ENCODE data around the gene LRRC25.
A peak's percentile ranks its signal among the peaks of the same experiment; 100 is the strongest.
"Not testable (repeated sequence)": the region's sequence is repeated elsewhere in the genome, so short reads cannot be mapped to it uniquely, and the experiment has no call there.

Gene LRRC25

DNA sequence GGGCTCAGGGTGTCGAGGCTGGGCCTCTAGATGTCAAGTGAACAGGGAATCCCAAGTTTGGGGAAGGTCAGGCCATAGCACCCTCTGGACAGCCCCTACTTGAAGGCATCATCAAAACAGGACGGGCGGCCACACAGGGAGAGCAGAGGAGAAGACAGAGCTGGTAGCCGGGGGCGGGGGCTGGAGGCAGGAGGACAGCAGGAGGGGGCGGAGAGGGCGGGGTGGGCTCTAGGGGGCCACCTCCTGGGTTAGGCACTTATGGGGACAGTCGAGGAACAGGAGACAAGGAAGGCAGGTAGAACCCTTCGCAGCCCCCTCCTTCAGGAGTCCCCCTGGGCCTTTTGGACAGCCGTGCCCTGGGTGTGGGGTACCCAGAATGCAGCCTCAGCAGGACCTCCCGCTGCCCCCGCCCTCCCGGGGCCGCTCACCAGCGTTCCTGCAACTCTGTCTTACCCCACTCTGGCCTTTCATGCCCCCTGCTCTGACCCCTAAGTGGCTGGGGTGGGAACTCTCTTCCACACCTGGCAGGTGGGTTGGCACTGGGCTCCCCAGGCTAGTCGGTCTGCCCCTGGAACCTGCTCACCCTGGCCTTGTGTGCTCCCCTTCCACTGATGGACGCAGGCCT lies 27.6 kb upstream of the LRRC25 start:
- DNase-seq (ENCODE audit: low read depth) = no peak

DNA sequence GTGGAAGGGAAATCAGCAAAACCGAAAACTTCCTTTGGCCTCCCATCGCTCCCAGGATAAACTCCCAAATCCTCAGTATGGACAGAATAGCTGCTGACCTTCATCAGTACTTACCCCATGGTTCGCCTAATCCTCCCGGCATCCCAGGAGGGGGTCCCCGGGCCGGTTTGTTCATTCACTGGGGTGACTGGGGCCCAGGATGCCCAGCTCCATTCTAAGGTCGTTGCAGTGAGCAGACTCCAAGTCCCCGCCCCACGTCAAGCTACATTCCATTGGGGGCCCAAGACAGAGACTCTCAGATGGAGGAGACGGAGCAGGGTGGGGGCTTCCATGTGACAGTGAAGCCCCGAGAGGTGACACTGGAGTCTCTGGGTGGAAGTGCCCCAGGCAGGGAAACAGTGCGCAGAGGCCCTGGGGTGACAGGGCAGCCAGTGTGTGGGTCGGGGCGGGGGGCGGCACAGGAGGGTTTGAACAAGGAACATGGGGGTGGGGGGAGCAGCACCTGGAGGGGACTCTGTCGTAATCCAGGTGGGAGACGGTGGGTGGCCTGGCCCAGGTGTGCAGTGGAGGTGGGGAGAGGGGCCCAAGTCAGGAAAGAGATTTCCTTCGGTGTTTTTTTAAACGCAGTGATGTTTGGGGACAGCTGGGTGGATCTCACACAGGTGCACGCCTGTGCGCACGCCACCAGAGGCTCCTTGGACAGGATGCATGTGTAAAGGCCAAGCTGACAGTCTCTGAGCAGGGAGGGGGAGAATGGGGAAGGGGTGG lies 26.9 kb upstream of the LRRC25 start:
- no peak for DNase-seq (ENCODE audit: low read depth)

DNA sequence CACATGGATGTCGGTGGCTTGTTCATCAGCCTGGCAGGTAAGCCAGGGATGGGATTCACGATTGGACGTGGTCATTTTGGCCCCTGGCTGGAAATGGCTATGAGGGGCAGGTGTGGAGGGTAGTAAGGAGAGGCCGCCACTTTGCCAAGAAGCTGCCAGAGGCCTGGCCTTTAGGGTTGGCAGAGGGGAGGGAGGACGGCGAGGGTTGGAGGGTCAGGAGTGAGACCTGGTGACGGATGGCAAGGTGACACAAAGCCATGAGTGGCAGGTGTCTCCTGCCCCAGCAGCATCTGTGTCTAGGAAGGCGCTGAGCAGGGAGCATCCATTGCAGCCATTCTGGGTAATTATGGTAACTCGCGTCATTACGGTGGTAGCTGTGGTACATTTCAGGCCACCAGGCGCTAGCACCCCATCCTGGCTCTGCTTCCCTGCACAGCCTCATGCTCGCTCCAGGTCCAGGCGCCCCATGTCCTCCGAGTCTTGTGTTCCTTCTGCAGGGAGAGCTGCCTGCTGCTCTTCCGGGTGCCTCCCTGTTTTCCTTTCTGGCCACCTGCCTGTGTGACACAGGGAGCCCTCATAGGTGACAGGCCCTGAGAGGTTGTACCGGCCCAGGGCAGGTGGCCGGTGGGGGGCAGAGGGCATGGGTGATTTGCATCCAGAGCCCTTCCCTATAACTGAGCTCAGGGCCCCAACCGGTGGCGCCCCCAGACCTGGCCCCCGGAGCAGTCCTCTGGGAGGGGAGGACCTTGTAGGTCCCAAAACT lies 26.0 kb upstream of the LRRC25 start:
- no peak for DNase-seq (ENCODE audit: low read depth)

DNA sequence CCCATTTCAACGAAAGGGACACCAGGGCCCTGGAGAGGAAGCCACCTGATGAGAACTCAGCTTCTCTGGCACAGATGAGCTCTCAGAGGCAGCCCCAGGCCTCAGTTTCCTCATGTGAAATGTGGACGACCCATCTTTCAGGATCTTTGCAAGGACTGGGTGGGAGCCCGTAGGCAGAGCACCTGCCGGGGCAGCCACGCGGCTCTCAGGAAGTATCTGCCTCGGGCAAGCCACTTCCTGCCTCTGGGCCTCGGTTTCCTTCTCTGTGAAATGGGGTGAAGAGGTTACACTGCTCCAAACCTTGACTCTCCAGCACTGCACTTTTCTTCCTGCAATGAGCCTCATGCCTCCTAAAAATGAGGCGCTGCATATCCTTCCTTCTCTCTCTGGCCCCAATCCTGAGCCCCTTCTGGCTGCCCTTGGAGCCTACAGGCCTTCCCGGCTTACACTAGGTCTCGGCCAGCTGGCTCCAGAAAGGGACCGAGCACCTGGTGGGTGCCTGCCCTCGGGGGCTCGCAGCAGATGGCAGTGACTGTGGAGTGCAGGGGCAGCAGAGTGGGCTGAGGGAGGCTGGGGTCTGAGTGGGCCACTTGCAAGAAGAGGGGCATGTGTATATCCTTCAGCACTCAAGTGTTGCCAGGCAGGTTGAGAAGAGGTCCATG lies 25.2 kb upstream of the LRRC25 start:
- DNase-seq (ENCODE audit: low read depth) = no peak

DNA sequence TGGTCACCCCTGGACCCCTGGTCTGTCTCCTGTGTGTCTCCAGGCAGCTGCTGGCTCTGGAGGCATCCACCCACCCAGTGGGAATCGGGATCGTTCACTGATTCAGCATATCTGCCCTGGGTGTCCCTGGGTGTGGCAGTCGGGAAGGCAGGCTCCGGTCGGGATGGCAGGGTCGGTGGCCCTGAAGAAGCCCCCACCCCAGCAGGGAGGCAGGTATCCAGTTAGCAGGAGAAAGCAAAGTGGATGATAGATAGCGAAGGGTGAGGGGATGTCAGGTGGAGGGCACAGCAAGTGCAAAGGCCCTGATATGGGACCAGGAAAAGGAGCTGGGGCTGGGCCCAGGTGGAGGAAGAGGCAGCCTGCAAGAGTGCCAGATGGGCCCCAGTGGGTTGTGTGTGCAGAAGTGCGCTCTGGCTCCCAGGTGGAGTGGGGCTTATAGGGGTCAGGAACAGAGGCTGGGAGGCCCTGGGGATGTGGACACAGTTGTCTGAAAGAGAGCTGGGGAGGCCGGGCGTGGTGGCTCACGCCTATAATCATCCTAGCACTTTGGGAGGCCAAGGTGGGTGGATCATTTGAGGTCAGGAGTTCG lies 24.0 kb upstream of the LRRC25 start:
- no peak for DNase-seq (ENCODE audit: low read depth)

DNA sequence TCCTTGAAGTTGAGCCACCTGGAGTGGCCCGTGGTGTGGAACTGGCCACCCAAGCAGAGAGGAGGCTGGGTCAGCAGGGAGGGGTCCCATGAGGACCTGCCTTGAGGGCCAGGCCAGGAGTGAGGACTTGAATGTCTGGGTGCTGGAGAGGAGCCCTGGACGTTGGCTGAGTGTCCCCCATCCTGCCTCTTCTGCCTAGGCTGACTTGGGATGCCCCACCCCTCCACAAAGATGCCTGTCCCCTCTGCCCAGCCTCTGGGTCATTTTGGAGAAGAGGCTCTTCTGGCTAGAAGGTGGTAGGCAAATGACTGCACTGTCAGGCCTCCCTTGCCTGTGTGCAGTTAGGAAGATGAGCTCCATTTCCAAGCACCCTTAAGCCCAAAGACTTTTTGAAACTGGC lies 23.5 kb upstream of the LRRC25 start:
- DNase-seq (ENCODE audit: low read depth) = no peak

DNA sequence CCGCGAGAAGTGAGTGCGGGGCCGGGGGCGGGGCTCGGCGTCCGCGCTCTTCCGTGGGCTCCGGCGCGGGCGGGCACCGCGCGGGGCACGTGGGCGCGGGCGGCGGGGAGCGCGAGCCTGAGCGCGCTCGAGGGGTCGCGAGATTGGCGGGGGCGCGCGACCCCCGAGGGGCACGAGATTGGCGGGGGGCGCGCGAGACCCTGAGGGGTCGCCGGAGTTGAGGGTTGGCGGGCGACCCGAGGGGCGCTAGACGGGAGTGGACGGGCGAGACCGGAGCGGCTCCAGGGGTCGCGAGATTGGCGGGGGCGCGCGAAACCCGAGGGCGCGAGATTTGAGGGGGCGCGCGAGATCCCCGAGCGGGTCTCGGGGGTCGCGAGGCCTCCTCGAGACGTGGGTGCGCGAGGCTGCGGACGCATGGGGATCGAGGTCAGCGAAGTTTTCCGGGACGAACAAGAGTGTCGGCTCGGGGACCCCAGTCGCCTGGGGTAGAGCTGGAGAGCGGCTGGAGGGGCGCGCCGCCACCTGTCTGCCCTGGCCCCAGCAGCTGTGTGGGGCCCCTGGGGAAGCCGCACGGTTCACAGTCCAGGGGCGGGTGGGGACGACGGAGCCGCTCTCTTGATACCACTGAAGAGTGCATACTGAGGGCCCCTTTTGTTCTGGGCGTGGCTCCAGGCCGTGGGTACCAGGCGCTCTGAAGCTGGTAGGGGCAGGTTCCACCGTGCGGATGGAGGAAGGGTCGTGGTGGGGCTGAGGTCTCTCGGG lies 22.5 kb upstream of the LRRC25 start:
- no peak for DNase-seq (ENCODE audit: low read depth)

DNA sequence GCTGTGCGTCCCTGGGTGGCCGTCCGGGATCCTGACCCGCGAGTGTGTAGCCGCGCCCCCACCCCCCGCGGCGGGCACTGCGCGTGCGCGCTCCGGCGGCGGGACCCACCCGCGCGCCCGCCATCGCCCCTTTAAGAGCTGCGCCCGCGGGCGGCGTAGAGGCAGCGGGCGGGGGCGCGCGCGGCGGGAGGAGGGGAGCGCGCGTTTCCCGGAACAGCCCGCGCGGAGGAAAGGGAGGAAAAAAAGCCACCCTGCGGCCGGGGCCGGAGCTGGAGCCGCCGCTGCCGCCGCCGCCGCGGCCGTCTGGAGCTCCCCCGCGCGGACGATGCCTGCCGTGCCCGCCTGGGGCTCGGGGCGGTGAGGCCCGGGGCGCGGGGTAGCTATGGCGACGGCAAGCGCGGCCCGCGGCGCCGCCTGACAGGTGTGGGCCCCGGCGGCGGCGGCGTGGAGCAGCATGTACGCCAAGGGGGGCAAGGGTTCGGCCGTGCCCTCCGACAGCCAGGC lies 21.8 kb upstream of the LRRC25 start, which contains the start of gene SSBP4:
SSBP4 (plus strand) TSS at position 204 of the 504 bp plus-strand sequence; CDS start at position 455, 251 bp downstream.
- peak; percentile 43 for DNase-seq (ENCODE audit: low read depth)

DNA sequence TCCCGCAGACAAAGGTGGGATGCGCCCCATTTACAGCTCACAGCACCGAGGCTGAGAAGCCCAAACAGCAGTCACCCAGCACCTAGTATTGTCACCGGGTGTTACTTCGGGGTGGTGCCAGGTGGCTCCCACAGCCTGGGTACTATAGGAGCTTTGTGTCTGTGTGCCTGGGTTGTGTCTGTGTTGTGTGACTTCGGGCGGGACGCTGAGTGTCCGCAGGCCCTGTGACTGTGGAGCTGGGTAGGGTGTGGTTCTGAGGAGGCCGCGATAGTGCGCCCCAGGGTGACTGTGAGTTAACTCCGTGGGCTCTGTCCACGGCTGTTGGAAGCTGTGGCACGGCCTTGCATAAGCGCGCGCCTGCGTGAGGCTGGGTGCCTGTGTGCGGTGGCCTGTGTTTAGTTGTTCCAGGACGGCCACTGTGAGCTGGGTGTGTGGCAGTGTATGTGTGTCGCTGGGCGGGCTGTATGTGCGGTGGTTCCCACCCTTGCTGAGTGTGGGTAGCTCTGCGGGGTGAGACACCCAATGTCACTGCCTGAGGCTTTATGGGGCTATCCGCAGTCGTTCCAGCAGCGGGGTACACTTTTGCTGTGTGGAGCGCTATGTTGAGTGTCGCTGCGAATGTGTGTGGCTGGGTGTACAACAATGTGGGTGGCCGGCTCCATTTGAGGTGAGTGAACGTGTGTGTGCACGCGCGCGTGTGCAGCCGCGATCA lies 21.2 kb upstream of the LRRC25 start:
- no peak for DNase-seq (ENCODE audit: low read depth)

DNA sequence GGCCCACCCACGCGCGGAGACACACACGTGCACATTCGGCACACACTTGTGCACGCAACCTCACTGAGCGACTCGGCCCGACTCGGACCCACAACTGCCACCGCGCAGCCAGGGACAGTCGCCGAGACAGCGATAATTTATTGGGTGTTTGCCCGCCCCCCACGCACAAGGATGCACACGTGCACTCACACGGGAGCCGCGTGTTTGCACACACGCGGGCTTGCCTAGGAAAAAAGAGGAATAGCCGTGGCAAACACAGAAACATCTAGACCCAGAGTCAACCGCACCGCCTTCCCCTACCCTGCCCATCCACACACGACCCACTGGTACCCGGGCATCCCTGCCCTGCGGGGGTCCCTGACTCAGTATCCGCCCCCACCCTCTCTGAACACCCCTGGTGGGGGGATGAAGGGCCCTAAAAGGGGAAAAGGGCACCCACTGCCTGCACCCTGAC lies 20.6 kb upstream of the LRRC25 start:
- peak; percentile 33 for DNase-seq (ENCODE audit: low read depth)

DNA sequence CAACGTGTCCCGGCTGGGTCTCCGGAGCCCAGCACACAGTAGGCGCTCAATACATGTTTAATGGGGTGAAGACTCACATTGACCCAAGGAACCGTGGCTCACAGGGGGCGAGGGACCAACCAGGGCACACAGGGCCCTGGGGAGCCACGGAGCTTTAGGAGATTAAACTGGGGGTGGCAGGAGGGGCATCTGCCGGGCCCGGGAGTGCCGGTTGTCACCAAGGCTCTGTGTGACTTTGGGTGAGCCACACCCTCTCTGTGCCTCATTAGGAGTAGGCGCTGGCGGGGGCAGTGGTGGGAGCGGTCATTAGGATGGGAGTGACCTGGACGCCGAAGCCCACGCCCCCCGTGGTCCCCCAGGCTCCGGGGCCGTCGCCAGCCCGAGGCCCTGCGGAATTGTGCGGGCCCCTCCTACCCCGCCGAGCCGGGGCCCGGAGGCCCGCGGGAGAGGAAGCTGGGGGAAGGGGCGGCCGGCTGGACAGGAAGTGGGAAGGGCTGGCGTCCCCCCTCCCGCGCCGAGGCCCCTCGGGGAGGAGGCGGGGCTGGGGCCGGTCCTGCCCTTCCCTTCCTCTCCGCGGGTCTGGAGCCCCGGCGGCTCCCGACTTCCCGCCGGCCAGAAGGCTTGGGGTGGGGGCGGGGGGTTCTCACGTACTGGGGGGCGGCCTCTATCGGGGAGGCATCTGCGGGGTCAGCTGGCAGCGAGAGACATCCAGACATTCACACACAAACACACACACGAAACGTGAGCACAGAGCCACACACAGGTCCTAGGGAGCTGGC lies 20.0 kb upstream of the LRRC25 start:
- DNase-seq (ENCODE audit: low read depth) = no peak

DNA sequence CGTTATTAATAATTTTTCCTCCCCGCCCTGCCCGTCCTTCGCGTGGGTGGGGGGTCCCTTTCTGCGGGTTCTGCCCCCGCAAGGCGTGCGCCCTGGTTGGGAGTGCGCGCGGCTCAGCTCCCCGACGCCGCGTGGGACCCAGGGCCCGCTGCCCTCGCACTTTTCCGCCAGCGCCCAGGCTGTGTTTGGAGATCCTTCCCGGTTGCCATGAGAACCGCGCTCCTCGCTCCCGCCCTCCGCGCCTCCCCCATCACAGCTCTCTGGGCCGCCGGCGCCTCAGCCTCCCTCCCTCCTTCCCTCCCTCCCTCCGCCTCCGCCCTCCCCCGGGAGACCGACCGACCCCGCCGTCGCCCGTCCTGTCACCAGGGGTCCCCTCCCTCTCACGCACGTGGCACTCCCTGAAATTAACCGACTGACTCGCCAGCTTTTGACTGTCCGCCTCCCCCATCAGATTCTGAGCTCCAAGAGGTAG lies 19.4 kb upstream of the LRRC25 start:
- peak; percentile 57 for DNase-seq (ENCODE audit: low read depth)

DNA sequence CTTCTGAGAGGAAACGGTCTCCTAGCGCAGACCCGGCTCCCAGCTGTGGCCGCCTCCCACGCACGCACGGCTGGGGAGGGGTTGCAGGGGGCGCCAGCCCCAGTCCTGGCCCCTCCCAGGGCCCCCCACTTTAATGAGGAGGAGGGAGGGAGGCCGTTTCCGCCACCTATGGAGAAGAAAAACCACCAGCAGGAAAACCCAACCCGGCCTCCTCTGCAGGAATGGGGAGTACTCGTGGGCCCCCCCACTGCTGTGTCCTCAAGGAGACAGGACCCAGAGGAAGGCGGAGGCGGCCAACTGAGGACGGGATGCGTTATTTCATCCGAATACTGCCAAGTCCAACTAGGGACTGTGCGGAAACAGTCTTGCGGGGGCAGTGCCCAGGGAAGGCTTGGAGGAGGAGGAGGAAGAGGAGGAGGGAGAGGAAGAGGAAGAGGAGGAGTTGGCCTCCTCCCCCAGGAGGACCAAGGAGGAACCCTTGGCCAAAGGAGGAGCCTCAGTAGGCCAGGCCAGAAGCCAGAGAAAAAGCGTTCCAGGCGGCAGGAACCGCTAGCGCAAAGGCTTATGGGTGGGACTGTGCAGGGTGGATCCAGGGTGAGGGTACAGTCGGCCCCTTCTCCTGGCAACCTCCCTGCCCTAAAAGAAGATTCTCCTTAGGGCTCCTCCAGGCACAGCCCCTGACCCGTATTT lies 17.9 kb upstream of the LRRC25 start:
- no peak for DNase-seq (ENCODE audit: low read depth)

DNA sequence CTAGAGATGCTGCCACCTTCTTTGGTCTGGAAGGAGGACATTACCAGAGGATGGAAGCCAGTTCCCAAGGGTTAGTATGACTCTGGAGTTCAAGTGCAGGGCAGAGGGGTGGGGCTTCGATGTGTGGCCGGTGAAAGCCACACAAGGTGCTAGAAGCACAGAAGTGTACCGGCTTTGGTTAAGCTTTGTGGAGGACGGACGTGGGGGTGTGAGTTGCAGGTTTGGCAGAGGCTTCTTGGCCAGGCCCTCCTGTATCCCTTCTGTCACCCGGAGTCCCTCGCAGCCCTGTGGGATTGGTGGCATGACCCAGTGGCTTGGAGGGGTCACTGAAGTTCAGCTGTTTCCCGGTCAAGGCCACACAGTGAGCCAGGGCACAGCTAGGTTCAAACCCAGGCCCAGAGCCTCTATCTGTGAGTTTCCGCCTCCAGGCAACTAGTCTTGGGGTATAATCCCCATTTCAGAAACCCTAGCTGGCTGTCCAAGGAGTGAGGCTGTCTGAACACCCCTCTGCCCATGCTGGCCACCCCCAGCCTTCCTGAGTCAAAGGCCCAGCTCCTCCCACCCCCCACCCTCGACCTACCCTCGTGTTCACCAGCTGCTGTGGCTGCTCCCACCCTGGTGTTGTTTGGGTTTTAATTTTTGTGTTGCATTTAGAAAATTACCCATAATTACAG lies 17.2 kb upstream of the LRRC25 start:
- DNase-seq (ENCODE audit: low read depth) = no peak

DNA sequence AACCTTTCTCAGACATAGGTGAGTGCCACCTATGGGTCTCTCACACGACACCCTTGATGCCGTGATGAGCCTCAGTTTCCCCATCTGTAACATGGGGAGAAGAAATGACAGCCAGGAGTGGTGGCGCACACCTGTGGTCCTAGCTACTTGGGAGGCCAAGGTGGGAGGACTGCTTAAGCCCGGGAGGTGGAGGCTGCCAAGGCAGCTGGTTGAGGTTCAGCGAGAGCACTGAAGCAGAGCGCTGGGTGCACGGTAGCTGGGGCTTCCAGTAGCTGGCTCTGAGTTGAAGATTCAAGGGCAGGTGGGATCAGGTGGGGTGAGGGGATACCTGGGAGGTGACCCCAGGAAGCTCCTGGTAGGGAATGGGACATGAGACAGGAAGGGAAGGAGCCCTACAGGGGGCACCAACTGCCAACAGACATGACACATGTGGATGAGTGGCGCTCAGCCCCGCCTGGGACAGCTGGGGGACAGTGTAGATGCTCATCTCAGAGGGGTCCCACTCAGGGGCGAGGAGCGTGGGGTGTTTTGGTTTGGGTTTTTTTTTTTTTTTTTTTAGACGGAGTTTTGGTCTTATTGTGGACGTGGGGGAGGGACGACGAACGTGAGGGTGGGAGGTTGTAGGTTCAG lies 15.3 kb upstream of the LRRC25 start:
- no peak for DNase-seq (ENCODE audit: low read depth)

DNA sequence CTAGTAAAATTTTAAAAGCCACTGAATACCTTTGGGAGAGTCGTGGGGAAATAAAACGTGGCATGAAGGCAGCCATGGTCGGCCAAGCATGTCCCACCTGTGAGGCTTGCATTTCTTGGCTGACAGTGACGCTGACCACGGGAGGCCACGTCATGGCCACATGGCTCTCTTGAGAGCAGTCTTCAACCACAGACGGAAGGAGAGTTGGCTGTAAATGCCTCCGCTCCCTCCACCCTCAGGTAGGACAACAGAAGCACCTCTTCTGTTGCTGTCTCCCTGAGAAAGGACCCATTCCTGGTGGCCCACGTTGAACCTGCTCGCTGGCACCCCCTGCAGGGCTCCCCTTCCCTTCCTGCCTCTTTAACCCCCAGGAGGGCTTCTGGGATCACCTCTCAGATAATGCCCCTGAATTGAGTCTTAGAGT lies 10.6 kb upstream of the LRRC25 start:
- no peak for DNase-seq (ENCODE audit: low read depth)

DNA sequence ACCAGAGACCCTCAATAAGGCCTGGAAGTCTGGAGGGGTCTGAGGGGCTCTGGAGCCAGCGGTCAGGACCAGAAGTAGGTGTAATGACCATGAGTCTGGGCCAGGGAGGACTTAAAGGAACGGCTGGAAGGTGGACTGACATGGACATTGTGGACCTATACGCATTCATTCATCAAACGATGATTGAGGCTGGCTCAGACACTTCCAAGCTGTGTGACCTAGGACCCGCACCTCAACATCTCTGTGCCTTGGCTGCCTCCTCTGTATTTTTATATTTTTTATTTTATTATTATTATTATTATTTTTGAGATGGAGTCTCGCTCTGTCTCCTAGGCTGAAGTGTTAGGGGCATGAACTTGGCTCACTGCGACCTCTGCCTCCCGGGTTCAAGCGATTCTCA lies 9.3 kb upstream of the LRRC25 start:
- no peak for DNase-seq (ENCODE audit: low read depth)

DNA sequence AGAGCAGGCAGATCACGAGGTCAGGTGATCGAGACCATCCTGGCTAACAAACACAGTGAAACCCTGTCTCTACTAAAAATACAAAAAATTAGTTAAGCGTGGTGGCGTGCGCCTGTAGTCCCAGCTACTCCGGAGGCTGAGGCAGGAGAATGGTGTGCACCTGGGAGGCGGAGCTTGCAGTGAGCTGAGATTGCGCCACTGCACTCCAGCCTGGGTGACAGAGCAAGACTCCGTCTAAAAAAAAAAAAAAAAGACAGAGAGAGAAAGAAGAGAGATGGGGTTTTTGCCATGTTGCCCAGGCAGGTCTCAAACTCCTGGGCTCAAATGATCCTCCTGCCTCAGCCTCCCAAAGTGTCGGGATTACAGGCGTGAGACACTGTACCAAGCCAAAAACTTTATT lies 8.3 kb upstream of the LRRC25 start:
- not testable (repeated sequence) for DNase-seq (ENCODE audit: low read depth)

Data from stimulated activated CD4-positive, alpha-beta T cell treated with anti-CD3 and anti-CD28 coated beads, Interleukin-2, amount 100 ng/mL, for 4 hours (primary cell).